ENCODE measurements around the gene PGPEP1. TPM values are rescaled to one million over a fixed set of nuclear protein-coding genes. Genes with fewer than 3 reads are reported as not detected.

The PGPEP1 gene
- total and polyA plus RNA-seq, 10 donors = 9.3 to 65.6 (median 37.4) TPM

- intact Hi-C loops (cut with DNase I; ENCODE audit: low total_unique reads) = no loop called here
- Histone ChIP-seq H3K4me3 (peak within 1 kb of the TSS in 3 of 8 donors; percentile 13 to 67 (median 44)), H3K9me3 (peaks cover 0 to 5% (median 0%) of the 10 kb centered on the region in 8 donors), H3K4me1 (peaks cover 22 to 81% (median 39%) of the 10 kb centered on the region in 6 donors), H3K27me3 (replicated peaks in 1 of 7) (peaks cover 0 to 54% (median 0%) of the 10 kb centered on the region in 7 donors), H3K36me3 (peaks cover 0 to 17% (median 4%) of the 10 kb centered on the region in 6 donors), H3K27ac (peak within 1 kb of the TSS in 6 of 8 donors; percentile 9 to 83 (median 77))
- WGBS, 5 donors = 35 to 50% (median 40%) methylated on average over 24 to 33 of the region's 33 CpGs
- TF ChIP-seq POLR2A (IDR thresholded peaks at IDR 0.05) (no peak), POLR2AphosphoS5 (IDR thresholded peaks at IDR 0.05) (peak; percentile 78 to 87 (median 79)), CTCF (IDR thresholded peaks at IDR 0.05 in 8 of 11, conservative IDR thresholded peaks at IDR 0.05 in 3 of 11) (peak in 9 of 11 experiments; percentile 29 to 72 (median 52))
- peak; percentile 76 for DNase-seq
Measured at GRCh38 chr19:18385675-18386542, 45.5 kb downstream of the PGPEP1 start, which contains the start of gene GDF15. GDF15 (plus strand) TSS chr19:18386158; CDS start chr19:18386190, 32 bp downstream.

- peaks cover 0 to 53% (median 0%) of the 10 kb centered on the region in 7 donors for H3K27me3 ChIP-seq (replicated peaks in 1 of 7)
- 75 to 86% (median 83%) methylated on average over 12 to 14 of the region's 14 CpGs for WGBS, 5 donors
- TF ChIP-seq POLR2A (IDR thresholded peaks at IDR 0.05) (no peak), CTCF (IDR thresholded peaks at IDR 0.05 in 8 of 11, conservative IDR thresholded peaks at IDR 0.05 in 3 of 11) (no peak), POLR2AphosphoS5 (IDR thresholded peaks at IDR 0.05) (no peak)
- H3K9me3 ChIP-seq = peaks cover 0 to 5% (median 0%) of the 10 kb centered on the region in 8 donors
- intact Hi-C loops (cut with DNase I; ENCODE audit: low total_unique reads) = no loop called here
- H3K27ac ChIP-seq = peak overlapping the region in 6 of 8 donors; percentile 9 to 83 (median 77)
- no peak for DNase-seq
- peaks cover 0 to 25% (median 5%) of the 10 kb centered on the region in 6 donors for H3K36me3 ChIP-seq
- H3K4me3 ChIP-seq = peak overlapping the region in 3 of 8 donors; percentile 13 to 67 (median 44)
- peaks cover 24 to 84% (median 41%) of the 10 kb centered on the region in 6 donors for H3K4me1 ChIP-seq
Measured at GRCh38 chr19:18386543-18387271, 46.3 kb downstream of the PGPEP1 start.

GRCh38 chr19:18388100-18388959 lies 47.9 kb downstream of the PGPEP1 start:
- Histone ChIP-seq H3K9me3 (peaks cover 0 to 5% (median 0%) of the 10 kb centered on the region in 8 donors), H3K4me3 (peak overlapping the region; percentile 4 to 67 (median 35)), H3K4me1 (peaks cover 34 to 85% (median 50%) of the 10 kb centered on the region in 6 donors), H3K27ac (peak overlapping the region in 7 of 8 donors; percentile 53 to 83 (median 77)), H3K36me3 (peaks cover 0 to 32% (median 6%) of the 10 kb centered on the region in 6 donors), H3K27me3 (replicated peaks in 1 of 7) (peaks cover 0 to 37% (median 0%) of the 10 kb centered on the region in 7 donors)
- DNase-seq = peak; percentile 98
- peak in 1 of 3 donors; percentile 11 for TF ChIP-seq POLR2A (IDR thresholded peaks at IDR 0.05)
- peak; percentile 99 to 100 (median 100) for TF ChIP-seq CTCF (IDR thresholded peaks at IDR 0.05 in 8 of 11, conservative IDR thresholded peaks at IDR 0.05 in 3 of 11)
- peak; percentile 86 to 94 (median 86) for TF ChIP-seq POLR2AphosphoS5 (IDR thresholded peaks at IDR 0.05)
- intact Hi-C loops (cut with DNase I; ENCODE audit: low total_unique reads) = no loop called here
- 1 to 18% (median 2%) methylated on average over 9 to 86 of the region's 86 CpGs for WGBS, 5 donors
